H1 (cell line): Measurements from ENCODE around the gene IFIT2. TPM values are rescaled to one million over a fixed set of nuclear protein-coding genes. Genes with fewer than 3 reads are reported as not detected.
A peak's percentile ranks its signal among the peaks of the same experiment; 100 is the strongest.

Source experiments
- CTCF ChIA-PET: fragments of 300-600 bp; sonication (Branson Sonifier 250); formaldehyde crosslinking; loops from one replicate; lab custom pipeline; 2021; ENCODE audit not compliant: partially characterized antibody; lab: Charles Lee
- POLR2A ChIA-PET: fragments of 300-600 bp; sonication (Branson Sonifier 250); formaldehyde crosslinking; loops from one replicate; lab custom pipeline; 2021; ENCODE audit warnings: inconsistent platforms; ENCODE audit not compliant: partially characterized antibody; lab: Charles Lee
- DNase-seq, 2 experiments: peaks; one replicate each; pipeline versions ENCODE4 v3.0.0 to v3.0.0-alpha.2; 2010 to 2022; ENCODE audit warnings: low spot score in 2 of 2, low read depth in 1 of 2, mixed read lengths in 1 of 2
- FAIRE-seq: peaks from 2 replicates; lab custom pipeline; 2011; peaks lifted over from hg19 to GRCh38; lab: Jason Lieb, UNC
- H2AFZ ChIP-seq: 2 replicates; pipeline ENCODE4 v1.8.1; 2012; ENCODE audit warnings: low read length, inconsistent platforms
- H2AK5ac ChIP-seq: 2 replicates; pipeline ENCODE4 v1.6.1; 2013; ENCODE audit warnings: low read depth, low read length
- H2BK120ac ChIP-seq: replicated peaks from 2 replicates; pipeline ENCODE3; 2013; ENCODE audit warnings: low read depth, low read length, inconsistent platforms
- H2BK12ac ChIP-seq: 2 replicates; pipeline ENCODE4 v1.6.1; 2013; ENCODE audit warnings: low read depth, low read length
- H2BK15ac ChIP-seq: 2 replicates; pipeline ENCODE4 v1.6.1; 2013; ENCODE audit warnings: low read length
- H2BK20ac ChIP-seq: 2 replicates; pipeline ENCODE4 v1.6.1; 2013; ENCODE audit warnings: low read length
- H2BK5ac ChIP-seq: 2 replicates; pipeline ENCODE4 v1.6.1; 2013; ENCODE audit warnings: low read depth, low read length
- H3K14ac ChIP-seq: 2 replicates; pipeline ENCODE4 v1.6.1; 2013; ENCODE audit warnings: inconsistent platforms; ENCODE audit not compliant: insufficient read length
- H3K18ac ChIP-seq: 2 replicates; pipeline ENCODE4 v1.6.1; 2013; ENCODE audit warnings: low read length; ENCODE audit errors: extremely low read depth
- H3K23ac ChIP-seq: 2 replicates; pipeline ENCODE4 v1.6.1; 2013; ENCODE audit warnings: inconsistent platforms; ENCODE audit not compliant: insufficient read length
- H3K23me2 ChIP-seq: 2 replicates; pipeline ENCODE4 v1.6.1; 2013; ENCODE audit warnings: low read depth, low read length
- H3K27ac ChIP-seq: 2 replicates; pipeline ENCODE4 v1.6.1; 2011; ENCODE audit warnings: low read depth, low read length, inconsistent platforms
- H3K27me3 ChIP-seq, 4 experiments: replicated peaks in 1 of 4; 1 replicate in 1 of 4; 2 replicates in 3 of 4; pipeline versions ENCODE4 v1.6.1 to v1.8.1; 2011 to 2013; ENCODE audit warnings: low read length in 3 of 4, mild to moderate bottlenecking in 3 of 4, inconsistent platforms in 2 of 4, mixed read lengths in 2 of 4, moderate library complexity in 1 of 4; ENCODE audit not compliant: control insufficient read depth in 3 of 4, insufficient read depth in 3 of 4; ENCODE audit errors: extremely low read depth in 1 of 4
- H3K36me3 ChIP-seq, 4 experiments: 2 replicates each; pipeline versions ENCODE4 v1.6.1 to v1.8.1; 2011 to 2013; ENCODE audit warnings: mild to moderate bottlenecking in 4 of 4, low read length in 3 of 4, moderate library complexity in 2 of 4, control low read depth in 1 of 4, inconsistent platforms in 1 of 4; ENCODE audit not compliant: insufficient read depth in 4 of 4, control insufficient read depth in 2 of 4
- H3K4ac ChIP-seq: replicated peaks from 2 replicates; pipeline ENCODE3; 2013; ENCODE audit warnings: low read length, low read depth, mixed read lengths, inconsistent platforms; ENCODE audit not compliant: insufficient read length
- H3K4me1 ChIP-seq, 4 experiments: replicated peaks in 1 of 4; 1 replicate in 1 of 4; 2 replicates in 3 of 4; pipeline versions ENCODE4 v1.6.1 to v1.8.1; 2011 to 2013; ENCODE audit warnings: low read length in 3 of 4, inconsistent platforms in 2 of 4, mixed read lengths in 1 of 4; ENCODE audit not compliant: insufficient read depth in 4 of 4, control insufficient read depth in 3 of 4
- H3K4me2 ChIP-seq, 2 experiments: 2 replicates each; pipeline versions ENCODE4 v1.6.1 to v1.8.1; 2011 to 2013; ENCODE audit warnings: low read depth in 2 of 2, low read length in 2 of 2, control low read depth in 1 of 2, inconsistent platforms in 1 of 2, mild to moderate bottlenecking in 1 of 2; ENCODE audit not compliant: insufficient read depth in 1 of 2
- H3K4me3 ChIP-seq, 4 experiments: fragments of 200-600, 300-600 bp in 1 of 4; sonication (generic), shearing (Covaris generic), sonication (Bioruptor Twin) in 1 of 4; 2 replicates each; pipeline versions ENCODE4 v1.5.1 to v1.8.1; 2011 to 2016; ENCODE audit warnings: low read length in 4 of 4, low read depth in 3 of 4, control low read depth in 2 of 4, inconsistent platforms in 2 of 4, mild to moderate bottlenecking in 2 of 4, mixed read lengths in 1 of 4, moderate library complexity in 1 of 4; ENCODE audit not compliant: insufficient read depth in 2 of 4; ENCODE audit errors: extremely low read depth in 1 of 4
- H3K56ac ChIP-seq: replicated peaks from 2 replicates; pipeline ENCODE3; 2013; ENCODE audit warnings: low read depth, mild to moderate bottlenecking, mixed read lengths, low read length, inconsistent platforms; ENCODE audit not compliant: insufficient read length
- H3K79me1 ChIP-seq: 2 replicates; pipeline ENCODE4 v1.6.1; 2013; ENCODE audit warnings: low read depth, low read length, control low read depth
- H3K79me2 ChIP-seq, 2 experiments: 2 replicates each; pipeline versions ENCODE4 v1.6.1 to v1.8.1; 2012 to 2013; ENCODE audit warnings: low read length in 2 of 2, mild to moderate bottlenecking in 2 of 2, inconsistent platforms in 1 of 2; ENCODE audit not compliant: insufficient read depth in 2 of 2, control insufficient read depth in 1 of 2
- H3K9ac ChIP-seq, 4 experiments: replicated peaks in 1 of 4; 1 replicate in 1 of 4; 2 replicates in 3 of 4; pipeline versions ENCODE4 v1.6.1 to v1.8.1; 2011 to 2013; ENCODE audit warnings: low read depth in 3 of 4, low read length in 3 of 4, control low read depth in 2 of 4, mild to moderate bottlenecking in 2 of 4, moderate library complexity in 2 of 4, inconsistent platforms in 1 of 4; ENCODE audit errors: extremely low read depth in 1 of 4
- H3K9me3 ChIP-seq, 2 experiments: 2 replicates each; pipeline versions ENCODE4 v1.6.1 to v1.8.1; 2012 to 2013; ENCODE audit warnings: mild to moderate bottlenecking in 2 of 2, moderate library complexity in 2 of 2, control low read depth in 1 of 2, inconsistent platforms in 1 of 2, low read depth in 1 of 2, low read length in 1 of 2, mixed read lengths in 1 of 2; ENCODE audit not compliant: insufficient read depth in 2 of 2
- H4K20me1 ChIP-seq, 2 experiments: replicated peaks in 1 of 2; 2 replicates each; pipeline versions ENCODE3 to v1.8.1; 2011 to 2013; ENCODE audit warnings: inconsistent platforms in 2 of 2, low read length in 2 of 2, mild to moderate bottlenecking in 1 of 2; ENCODE audit not compliant: insufficient read depth in 2 of 2, control insufficient read depth in 1 of 2
- H4K5ac ChIP-seq: 2 replicates; pipeline ENCODE4 v1.6.1; 2013; ENCODE audit warnings: low read length, low read depth, mixed read lengths, inconsistent platforms; ENCODE audit not compliant: insufficient read length
- H4K8ac ChIP-seq: 2 replicates; pipeline ENCODE4 v1.8.0; 2013; ENCODE audit warnings: mild to moderate bottlenecking, moderate library complexity, low read length, inconsistent platforms; ENCODE audit not compliant: insufficient read depth; ENCODE audit errors: extremely low read depth
- H4K91ac ChIP-seq: replicated peaks from 2 replicates; pipeline ENCODE3; 2013; ENCODE audit warnings: low read length, mixed read lengths, inconsistent platforms; ENCODE audit not compliant: insufficient read length
- RAD21 ChIP-seq, 2 experiments: IDR thresholded peaks in 1 of 2; conservative IDR thresholded peaks in 1 of 2; 2 replicates each; pipeline ENCODE4 v1.6.1; 2011; ENCODE audit warnings: low read depth in 2 of 2, low read length in 2 of 2, improper control_type of control experiment in 1 of 2, inconsistent platforms in 1 of 2, mild to moderate bottlenecking in 1 of 2, moderate library complexity in 1 of 2
- SUZ12 ChIP-seq: fragments of 200-600 bp; sonication (generic); IDR thresholded peaks from 2 replicates; pipeline ENCODE4 v1.6.1; 2012; ENCODE audit warnings: mild to moderate bottlenecking, inconsistent platforms, low read length, moderate library complexity, mixed read lengths
- WGBS, 2 experiments: shearing (Covaris generic) in 1 of 2; methylation state at CpG; one replicate each; pipeline versions ENCODE4 v1.1.6 to v1.1.7; 2013 to 2015; ENCODE audit warnings: low lambda C conversion rate in 2 of 2, mixed read lengths in 2 of 2, inconsistent platforms in 1 of 2, low coverage in 1 of 2, missing lambda C conversion rate in 1 of 2; ENCODE audit not compliant: insufficient replicate concordance in 2 of 2, insufficient coverage in 1 of 2, insufficient read length in 1 of 2; ENCODE audit errors: extremely low coverage in 1 of 2, missing lambda C conversion rate in 1 of 2; 5-methylcytosine and 5-hydroxymethylcytosine counted together
- polyA plus RNA-seq, 7 experiments: library from polyadenylated mRNA; depleted of rRNA in 3 of 7; stranded (reverse) in 5 of 7; unstranded in 2 of 7; fragments of >200 nt in 5 of 7; fragments of 200-250 nt in 2 of 7; gene quantifications; 1 replicate in 5 of 7; 2 replicates in 1 of 7; 4 replicates in 1 of 7; pipeline versions ENCODE4 v1.2.1 to v1.2.3, GENCODE V29; 2011 to 2013; ENCODE audit warnings: missing spikeins in 2 of 7, mixed read lengths in 2 of 7
- total RNA-seq: library from RNA; stranded (reverse); fragmentation: NEBNext Ultra II Directional; extraction: Animal tissue kit (Norgen Biotek cat#: 25700); gene quantifications from 2 replicates; pipeline ENCODE4 v1.2.1, GENCODE V29; 2021

Gene IFIT2
- total and polyA plus RNA-seq, 2 of the 8 experiments (the other 6 are each of a cell fraction or from before 2014, with no cell fraction given) = 0.03 to 0.35 TPM

DNA sequence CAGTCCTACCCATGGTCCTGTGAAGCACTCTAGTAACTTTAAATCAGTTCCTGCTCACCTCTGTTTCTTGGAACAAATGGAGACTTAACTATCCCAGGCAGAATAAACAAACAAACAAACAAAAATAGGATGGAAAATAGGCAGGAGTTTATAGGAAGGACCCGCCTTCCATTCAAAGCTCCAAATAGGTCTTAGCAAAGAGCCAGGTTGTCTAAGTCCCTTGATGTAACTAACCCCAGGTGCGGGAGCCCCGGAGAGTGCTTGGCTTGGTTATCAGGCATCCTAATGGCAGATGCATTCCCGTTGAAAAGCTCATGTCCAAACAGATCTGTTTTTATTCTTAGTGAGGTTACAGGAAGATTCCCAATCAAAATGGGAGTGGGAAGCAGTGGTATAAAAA is 2.2 kb downstream of the IFIT2 start:
- Histone ChIP-seq H2BK15ac (no peak overlapping the region), H2BK120ac (no peak overlapping the region), H3K18ac (no peak overlapping the region), H2BK20ac (no peak overlapping the region), H3K36me3 (no peaks in the 10 kb centered on the region), H4K91ac (no peak overlapping the region), H3K23ac (no peak overlapping the region), H2AFZ (no peak overlapping the region), H3K9ac (no peak overlapping the region), H3K4ac (no peak overlapping the region), H2BK12ac (no peak overlapping the region), H3K27ac (no peak overlapping the region), H3K23me2 (no peaks in the 10 kb centered on the region), H3K56ac (no peak overlapping the region), H3K14ac (no peak overlapping the region), H4K5ac (no peak overlapping the region), H2AK5ac (no peak overlapping the region), H3K4me3 (no peak overlapping the region), H3K4me1 (peaks cover 0 to 3% (median 1%) of the 10 kb centered on the region in 4 experiments; a peak in 2 of 7 replicates), H3K79me1 (no peaks in the 10 kb centered on the region), H3K27me3 (no peaks in the 10 kb centered on the region), H3K4me2 (no peak overlapping the region), H3K79me2 (no peaks in the 10 kb centered on the region), H4K8ac (no peak overlapping the region), H2BK5ac (no peak overlapping the region), H4K20me1 (no peaks in the 10 kb centered on the region), H3K9me3 (no peaks in the 10 kb centered on the region)
- POLR2A ChIA-PET = no interaction called here
- TF ChIP-seq RAD21 (IDR thresholded peaks at IDR 0.05 in 1 of 2, conservative IDR thresholded peaks at IDR 0.05 in 1 of 2; ENCODE audit: low read depth in 2 of 2, low read length in 2 of 2) (0 out of 4 replicates have a peak, but pooled peaks of 1 of the 2 experiments have one; percentile 7), SUZ12 (no peak)
- FAIRE-seq (no peak), DNase-seq (no peak)
- WGBS, 2 experiments = 94% methylated on average over 4 of the region's 4 CpGs; no CpG with 5 or more reads in 1 of the 2 experiments
- CTCF ChIA-PET = interaction anchor here (1.1 to 9.9 kb wide), 6 partner anchors 9 to 75 kb away, joined by 3 to 60 read pairs (median 4); no protein-coding TSS in a partner anchor
